GM18517 (cell line): ENCODE results near the gene TRIOBP.

Source experiments
- ATAC-seq: cut with Tn5 transposase; IDR thresholded peaks from one replicate; pipeline ENCODE4 v1.9.1; 2021; ENCODE audit warnings: mild to moderate bottlenecking, moderate library complexity; ENCODE audit not compliant: unreplicated experiment

The TRIOBP gene

DNA sequence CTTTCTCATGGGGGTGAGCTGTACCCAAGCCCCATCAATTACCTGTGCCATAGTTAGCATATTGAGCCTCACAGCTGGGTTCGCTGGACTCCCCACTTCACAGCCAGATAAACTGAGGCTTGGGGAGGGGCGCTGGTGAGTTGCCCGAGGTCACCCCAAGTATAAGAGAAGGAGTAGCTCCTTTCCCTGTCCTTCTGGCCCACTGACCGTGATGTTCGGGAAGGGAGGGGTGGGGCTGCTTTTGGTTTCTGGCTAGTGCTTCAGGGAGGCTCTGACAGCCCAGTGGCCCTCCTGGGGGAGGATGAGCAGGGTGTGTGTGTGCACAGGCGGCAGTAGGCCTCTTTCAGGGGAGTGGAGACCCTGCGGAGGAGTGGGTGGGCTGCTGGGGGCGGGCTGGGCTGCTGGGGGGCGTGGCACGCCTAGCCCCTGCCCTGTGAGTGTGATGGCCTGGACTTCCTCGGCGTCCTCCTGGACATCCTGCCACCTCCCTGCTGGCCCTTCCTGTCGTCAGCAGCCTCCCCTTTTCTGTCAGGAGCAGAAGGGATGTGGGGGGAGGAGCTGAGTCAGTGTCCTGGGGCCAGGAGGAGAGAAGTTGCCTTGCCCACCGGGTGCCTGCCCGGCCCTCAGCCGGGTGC lies 50.3 kb downstream of the TRIOBP start:
- ATAC-seq = no peak

GRCh38 chr22:37747715-37748100 lies 50.9 kb downstream of the TRIOBP start:
- no peak for ATAC-seq

DNA sequence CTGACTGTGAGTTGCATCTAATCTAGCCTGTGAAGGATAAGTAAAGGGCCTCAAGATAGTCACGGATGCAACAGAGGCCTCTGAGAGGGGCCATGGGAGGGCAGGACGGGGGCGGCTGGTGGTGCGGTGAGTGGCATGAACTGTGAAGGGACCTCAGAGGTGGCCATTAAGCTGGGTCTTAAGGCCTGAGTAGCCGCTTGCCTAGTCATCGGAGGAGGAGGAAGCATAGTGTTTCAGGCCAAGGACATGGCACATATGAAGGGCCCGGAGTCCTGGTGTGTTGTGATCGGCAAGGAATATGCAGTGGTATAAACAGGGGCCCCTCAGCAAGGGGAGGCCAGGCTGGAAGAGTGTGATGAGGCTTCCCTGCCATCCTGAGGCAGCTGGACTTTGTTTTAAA lies 51.8 kb downstream of the TRIOBP start:
- ATAC-seq = no peak

- no peak for ATAC-seq
Observed at GRCh38 chr22:37749226-37749625, 52.4 kb downstream of the TRIOBP start.

- no peak for ATAC-seq
Observed at GRCh38 chr22:37749831-37750595, 53.2 kb downstream of the TRIOBP start.

- no peak for ATAC-seq
Observed at GRCh38 chr22:37750596-37751162, 53.8 kb downstream of the TRIOBP start.

- ATAC-seq = no peak
Observed at GRCh38 chr22:37751449-37752188, 54.8 kb downstream of the TRIOBP start.

DNA sequence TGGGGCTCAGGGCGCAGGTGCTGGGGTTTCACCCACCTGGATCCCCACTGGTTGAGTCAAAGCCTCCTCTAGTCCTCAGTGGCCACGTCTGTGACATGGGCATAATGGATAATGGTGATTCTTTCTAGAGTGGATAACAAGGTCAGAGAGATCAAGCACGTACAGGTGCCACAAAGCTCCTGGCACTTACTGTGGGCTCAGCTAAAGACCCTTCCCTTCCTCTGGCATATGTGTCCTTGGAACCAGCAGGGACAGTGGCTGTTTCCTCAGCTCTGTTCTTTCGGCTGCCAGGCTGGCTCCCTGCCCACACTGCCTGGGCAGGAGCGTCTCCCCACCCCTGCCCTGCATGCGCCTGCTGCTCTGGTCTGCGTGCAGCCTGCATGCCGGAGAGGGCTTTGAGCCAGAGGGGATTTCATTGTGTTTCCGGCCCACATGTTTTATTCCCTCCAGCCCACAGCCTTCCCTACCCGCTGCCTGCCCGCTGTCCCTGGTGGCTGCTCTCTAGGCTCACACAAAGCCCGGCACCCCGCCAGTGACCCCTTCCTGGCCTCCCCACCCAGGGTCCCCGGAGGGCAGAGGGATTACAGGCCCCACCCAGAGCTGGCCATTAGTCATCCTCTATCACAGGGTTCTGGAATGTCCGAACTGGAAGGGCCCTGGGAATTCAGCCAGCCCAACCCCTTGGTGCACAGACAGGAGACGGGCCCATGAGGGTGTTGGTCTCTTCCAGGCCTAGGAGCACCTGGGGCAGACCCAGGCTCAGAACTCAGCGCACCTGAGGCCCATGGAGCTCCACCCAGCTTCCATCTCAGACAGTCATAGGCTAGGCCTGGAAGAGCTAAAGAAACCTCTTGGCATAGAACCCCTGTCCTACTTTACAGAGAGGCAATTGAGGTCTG lies 55.6 kb downstream of the TRIOBP start:
- no peak for ATAC-seq

DNA sequence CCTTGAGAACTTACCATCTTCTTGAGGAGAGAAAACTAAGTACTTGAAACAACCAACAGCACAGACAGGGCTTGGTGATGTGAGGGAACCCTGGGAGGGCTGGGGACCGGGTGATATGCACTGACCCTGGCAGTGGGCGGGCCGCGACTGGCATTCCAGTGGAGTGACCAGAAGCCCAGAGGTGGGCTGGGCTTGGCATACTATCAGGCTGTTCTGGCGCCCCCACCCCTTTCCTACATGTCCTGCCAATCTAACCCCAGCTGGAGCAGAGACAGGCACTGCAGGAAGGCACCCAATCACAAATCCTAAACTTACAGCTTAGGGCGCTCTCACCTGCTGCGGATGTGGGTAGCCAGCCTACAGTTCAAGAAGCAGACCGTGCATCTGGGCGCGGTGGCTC lies 56.9 kb downstream of the TRIOBP start:
- ATAC-seq = no peak

DNA sequence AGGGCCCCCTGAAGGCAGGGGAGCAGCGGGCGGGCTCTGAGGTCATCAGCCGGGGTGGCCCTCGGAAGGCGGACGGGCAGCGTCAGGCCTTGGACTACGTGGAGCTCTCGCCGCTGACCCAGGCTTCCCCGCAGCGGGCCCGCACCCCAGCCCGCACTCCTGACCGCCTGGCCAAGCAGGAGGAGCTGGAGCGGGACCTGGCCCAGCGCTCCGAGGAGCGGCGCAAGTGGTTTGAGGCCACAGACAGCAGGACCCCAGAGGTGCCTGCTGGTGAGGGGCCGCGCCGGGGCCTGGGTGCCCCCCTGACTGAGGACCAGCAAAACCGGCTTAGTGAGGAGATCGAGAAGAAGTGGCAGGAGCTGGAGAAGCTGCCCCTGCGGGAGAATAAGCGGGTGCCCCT lies 60.8 kb downstream of the TRIOBP start:
- no peak for ATAC-seq

DNA sequence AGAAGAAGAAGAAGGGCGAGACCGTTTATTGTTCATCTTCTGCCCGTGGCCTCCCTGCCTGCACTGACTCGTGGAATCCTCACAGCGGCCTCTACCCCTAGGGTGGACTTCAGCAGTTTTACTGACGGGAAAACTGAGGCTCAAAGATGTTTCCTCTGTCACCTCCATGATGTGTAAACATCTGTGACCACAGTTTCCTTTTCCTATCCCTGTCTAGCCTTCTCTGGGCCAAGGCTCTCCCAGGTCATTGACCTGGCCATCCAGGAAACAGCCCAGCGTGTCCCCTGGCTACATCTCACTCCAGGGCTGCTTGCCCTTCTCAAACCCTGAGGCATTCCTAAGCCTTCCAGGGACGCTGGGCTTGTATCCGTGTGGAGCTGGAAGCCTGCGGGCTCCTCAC lies 61.8 kb downstream of the TRIOBP start:
- ATAC-seq = no peak

DNA sequence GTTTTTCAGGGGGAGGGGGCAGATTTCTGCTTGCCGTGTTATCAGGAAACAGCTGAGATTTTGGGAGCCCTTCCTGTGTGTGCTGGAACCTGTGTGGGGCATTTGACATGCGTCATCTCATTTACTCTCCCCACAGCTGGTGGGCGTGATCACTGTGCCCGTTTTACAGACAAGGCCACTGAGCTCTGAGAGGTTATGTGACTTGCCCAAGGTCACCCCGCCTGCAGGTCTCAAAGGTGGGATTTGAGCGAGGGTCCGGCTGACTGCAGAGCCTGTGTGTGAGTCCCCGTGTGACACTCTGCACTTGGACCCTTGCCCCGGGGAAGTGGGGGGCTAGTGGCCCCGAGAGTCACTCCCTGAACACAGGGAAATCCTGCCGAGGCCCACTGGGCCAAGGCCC lies 62.4 kb downstream of the TRIOBP start:
- no peak for ATAC-seq

GRCh38 chr22:37760152-37760551 lies 63.3 kb downstream of the TRIOBP start:
- no peak for ATAC-seq

GRCh38 chr22:37762389-37762836 lies 65.6 kb downstream of the TRIOBP start:
- no peak for ATAC-seq

- ATAC-seq = no peak
Observed at GRCh38 chr22:37763012-37763411, 66.2 kb downstream of the TRIOBP start.

GRCh38 chr22:37763652-37764051 lies 66.8 kb downstream of the TRIOBP start:
- ATAC-seq = no peak

DNA sequence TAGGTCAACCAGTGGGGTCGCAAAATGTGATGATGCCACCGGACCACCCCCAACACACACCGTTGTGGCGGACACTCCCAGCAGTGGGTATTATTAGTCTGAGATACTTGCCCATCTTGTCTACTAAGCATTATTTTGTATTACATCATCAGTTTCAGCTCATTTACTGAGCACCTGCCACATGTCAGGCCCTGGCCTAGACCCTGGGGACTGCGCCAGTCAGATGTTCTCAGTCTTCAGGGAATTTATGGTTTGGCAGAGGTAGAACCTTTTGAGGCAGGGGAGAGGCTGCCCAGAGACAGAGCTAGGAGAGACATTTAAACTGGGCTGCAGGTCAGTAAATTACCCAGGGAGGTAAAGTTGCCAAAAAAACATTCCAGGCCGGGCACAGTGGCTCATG lies 67.8 kb downstream of the TRIOBP start:
- ATAC-seq = no peak

DNA sequence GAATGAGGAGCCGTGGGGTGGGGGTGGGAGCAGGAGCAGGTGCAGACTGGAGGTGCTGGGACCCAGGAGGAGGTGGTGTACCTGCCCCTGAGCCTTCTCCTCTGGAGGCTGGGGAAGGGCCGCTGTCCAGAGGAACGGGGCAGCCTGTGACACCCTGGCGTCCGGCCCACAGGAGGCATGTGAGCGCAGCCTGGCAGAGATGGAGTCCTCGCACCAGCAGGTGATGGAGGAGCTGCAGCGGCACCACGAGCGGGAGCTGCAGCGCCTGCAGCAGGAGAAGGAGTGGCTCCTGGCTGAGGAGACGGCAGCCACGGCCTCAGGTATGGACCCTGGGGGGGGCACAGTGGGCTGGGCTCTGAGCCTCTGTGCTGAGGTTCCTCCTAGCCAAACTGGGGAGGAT lies 68.7 kb downstream of the TRIOBP start:
- ATAC-seq = no peak

DNA sequence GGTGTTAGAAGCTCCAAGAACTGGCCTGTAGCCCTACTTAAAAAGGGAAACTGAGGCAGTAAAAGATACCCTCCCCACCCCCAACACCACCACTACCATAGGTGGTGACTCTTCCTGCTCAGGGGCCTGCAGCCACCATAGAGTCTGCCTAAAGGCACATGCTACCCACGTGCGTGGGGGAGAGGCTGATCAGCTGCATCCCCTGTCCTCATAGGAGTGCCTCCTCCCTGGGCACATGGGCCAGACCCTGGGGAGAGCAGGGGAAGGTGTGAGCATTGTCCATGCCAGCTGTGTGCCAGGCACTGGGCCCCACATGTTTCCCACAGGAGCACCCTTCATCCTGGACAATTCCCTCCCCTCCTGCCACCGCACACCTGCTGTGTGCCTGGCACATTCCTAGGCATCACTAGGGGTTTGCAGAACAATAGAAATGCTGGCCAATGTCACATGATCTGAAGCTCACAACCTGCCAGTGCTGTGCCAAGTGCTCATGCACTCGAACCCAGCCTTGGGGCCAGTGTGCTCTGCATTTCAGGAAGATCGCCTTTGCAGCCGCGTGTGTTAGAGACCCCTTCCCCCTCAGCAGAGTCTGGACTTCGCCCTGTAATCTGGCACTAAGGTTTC lies 69.2 kb downstream of the TRIOBP start:
- no peak for ATAC-seq

GRCh38 chr22:37768273-37768672 lies 71.4 kb downstream of the TRIOBP start:
- ATAC-seq = no peak
